Measurements from ENCODE around the gene HIVEP2.

HIVEP2 gene

DNA sequence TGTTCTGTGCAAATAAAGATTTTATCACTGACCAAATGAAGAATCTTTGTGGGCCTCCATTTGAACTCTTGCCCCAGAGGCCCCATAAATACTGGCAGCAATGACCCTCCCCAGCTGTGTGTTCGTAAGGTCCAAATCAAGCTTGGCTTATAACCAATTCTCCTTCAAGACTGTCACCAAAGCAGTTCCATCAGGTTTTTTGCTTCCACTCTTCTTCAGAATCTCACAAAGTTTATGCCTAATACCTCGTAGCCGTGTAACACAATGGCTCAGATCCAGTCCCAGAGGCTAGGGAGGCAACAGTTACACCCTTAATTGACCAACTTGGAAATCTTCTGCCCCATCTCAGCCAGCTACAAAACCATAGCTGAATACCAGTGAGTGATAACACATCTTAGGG lies 120.5 kb downstream of the HIVEP2 start:
- Histone ChIP-seq H3K4me3 (ENCODE audit: low read depth, low read length) (no peak overlapping the region), H3K9ac (ENCODE audit: low read depth, low read length) (no peak overlapping the region), H3K9me3 (ENCODE audit: control insufficient read depth, insufficient read depth, low read length) (no peaks in the 10 kb centered on the region), H3K4me1 (ENCODE audit: control insufficient read depth, insufficient read depth, low read length) (peaks cover 8% of the 10 kb centered on the region), H3K27ac (ENCODE audit: low read depth, low read length) (no peak overlapping the region), H3K36me3 (ENCODE audit: control insufficient read depth, insufficient read depth, low read length) (no peaks in the 10 kb centered on the region), H3K27me3 (ENCODE audit: control insufficient read depth, insufficient read depth, low read length) (no peaks in the 10 kb centered on the region)

DNA sequence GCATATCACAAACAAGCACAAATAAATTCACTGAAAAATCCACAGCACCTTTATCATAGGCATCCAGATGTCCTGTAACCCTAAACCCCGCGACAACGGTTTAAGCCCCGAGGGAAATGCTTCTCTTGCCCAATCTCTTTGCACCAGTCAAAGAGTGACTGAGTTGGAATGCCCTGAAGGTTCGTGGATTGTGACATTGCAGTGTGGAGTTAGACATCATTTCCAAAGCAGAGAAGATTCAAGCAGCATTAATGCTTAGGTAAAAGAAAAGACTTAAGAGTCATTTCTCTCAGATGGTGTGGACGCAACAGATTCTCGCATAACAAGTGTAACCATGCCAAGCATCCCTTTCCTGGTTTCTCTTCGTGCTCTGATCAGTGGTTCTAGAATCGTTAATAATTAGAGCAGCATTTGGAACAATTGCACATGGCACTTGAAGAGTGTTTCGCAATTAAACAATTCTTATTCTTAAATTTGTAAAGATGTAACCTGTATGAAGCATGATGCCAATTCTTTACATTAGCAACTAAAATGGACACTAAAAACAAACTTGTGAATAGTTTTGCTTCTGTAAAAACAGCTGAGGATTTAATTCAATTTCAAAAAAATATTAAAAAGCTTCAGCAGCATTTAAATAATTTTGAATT lies 121.6 kb downstream of the HIVEP2 start:
- H3K9ac ChIP-seq (ENCODE audit: low read depth, low read length), result no peak overlapping the region
- H3K36me3 ChIP-seq (ENCODE audit: control insufficient read depth, insufficient read depth, low read length), result no peaks in the 10 kb centered on the region
- no peak overlapping the region for H3K4me3 ChIP-seq (ENCODE audit: low read depth, low read length)
- H3K27me3 ChIP-seq (ENCODE audit: control insufficient read depth, insufficient read depth, low read length), result no peaks in the 10 kb centered on the region
- peaks cover 8% of the 10 kb centered on the region for H3K4me1 ChIP-seq (ENCODE audit: control insufficient read depth, insufficient read depth, low read length)
- H3K9me3 ChIP-seq (ENCODE audit: control insufficient read depth, insufficient read depth, low read length), result no peaks in the 10 kb centered on the region
- H3K27ac ChIP-seq (ENCODE audit: low read depth, low read length), result no peak overlapping the region

DNA sequence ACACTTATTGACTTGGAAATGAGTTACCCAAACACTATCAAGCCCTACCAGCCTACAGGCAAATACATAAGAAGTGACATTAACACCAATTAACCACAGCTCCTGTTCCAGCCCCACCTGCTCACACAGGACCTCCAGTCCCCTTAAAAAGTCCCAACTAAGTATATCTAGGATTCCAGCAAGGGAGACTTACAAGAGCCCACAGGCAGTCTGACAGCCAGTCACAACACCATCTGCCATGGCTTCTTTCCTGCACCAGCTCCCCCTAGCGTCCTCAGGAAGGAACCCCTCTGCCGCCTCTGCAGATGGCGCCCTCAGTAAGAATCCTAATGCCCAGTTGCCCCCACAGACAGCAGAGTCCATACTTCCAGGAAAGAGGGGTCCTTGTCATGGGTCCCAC lies 122.1 kb downstream of the HIVEP2 start:
- Histone ChIP-seq H3K27me3 (ENCODE audit: control insufficient read depth, insufficient read depth, low read length) (no peaks in the 10 kb centered on the region), H3K9me3 (ENCODE audit: control insufficient read depth, insufficient read depth, low read length) (no peaks in the 10 kb centered on the region), H3K36me3 (ENCODE audit: control insufficient read depth, insufficient read depth, low read length) (no peaks in the 10 kb centered on the region), H3K27ac (ENCODE audit: low read depth, low read length) (no peak overlapping the region), H3K4me1 (ENCODE audit: control insufficient read depth, insufficient read depth, low read length) (peaks cover 8% of the 10 kb centered on the region), H3K9ac (ENCODE audit: low read depth, low read length) (no peak overlapping the region), H3K4me3 (ENCODE audit: low read depth, low read length) (no peak overlapping the region)

DNA sequence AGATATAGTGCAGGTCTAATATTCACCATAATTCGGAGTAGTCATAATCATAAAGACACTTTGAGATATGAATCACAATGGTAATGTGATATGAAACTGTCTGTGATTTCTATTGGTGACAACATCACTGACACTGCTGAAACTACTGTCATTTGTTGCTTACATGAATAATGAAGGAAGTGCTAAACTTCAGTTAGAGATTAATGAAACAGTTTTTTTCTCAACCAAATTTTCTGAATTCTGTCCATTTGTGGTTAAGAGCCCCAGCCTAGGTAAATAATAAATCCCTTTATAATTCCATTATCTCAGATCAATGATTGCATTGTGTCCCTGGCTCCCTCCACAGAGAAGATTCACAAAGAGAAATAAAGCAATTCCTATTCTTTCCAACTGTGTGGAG lies 122.6 kb downstream of the HIVEP2 start:
- peaks cover 8% of the 10 kb centered on the region for H3K4me1 ChIP-seq (ENCODE audit: control insufficient read depth, insufficient read depth, low read length)
- H3K9ac ChIP-seq (ENCODE audit: low read depth, low read length), result no peak overlapping the region
- H3K27ac ChIP-seq (ENCODE audit: low read depth, low read length), result no peak overlapping the region
- no peaks in the 10 kb centered on the region for H3K36me3 ChIP-seq (ENCODE audit: control insufficient read depth, insufficient read depth, low read length)
- no peaks in the 10 kb centered on the region for H3K27me3 ChIP-seq (ENCODE audit: control insufficient read depth, insufficient read depth, low read length)
- H3K9me3 ChIP-seq (ENCODE audit: control insufficient read depth, insufficient read depth, low read length), result no peaks in the 10 kb centered on the region
- no peak overlapping the region for H3K4me3 ChIP-seq (ENCODE audit: low read depth, low read length)

DNA sequence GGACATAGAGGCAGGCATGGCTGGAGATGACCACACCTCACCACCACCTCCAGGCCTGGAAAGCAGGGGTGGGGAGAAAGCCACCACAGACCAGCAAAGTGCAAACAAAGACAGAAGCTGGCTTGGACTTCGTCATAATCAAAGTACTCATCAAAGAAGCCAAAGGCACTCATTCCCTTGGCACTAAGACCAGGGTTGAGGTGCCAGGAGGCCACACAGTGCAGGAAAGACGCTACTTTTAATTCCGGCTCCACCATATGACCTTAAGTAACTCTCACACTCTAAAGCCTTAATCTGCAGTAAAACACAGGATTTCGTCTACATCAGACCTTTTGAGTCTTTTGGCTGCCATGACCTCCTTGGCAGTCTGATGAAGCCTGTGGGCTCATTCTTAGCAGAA lies 123.1 kb downstream of the HIVEP2 start:
- no peak overlapping the region for H3K27ac ChIP-seq (ENCODE audit: low read depth, low read length)
- no peaks in the 10 kb centered on the region for H3K36me3 ChIP-seq (ENCODE audit: control insufficient read depth, insufficient read depth, low read length)
- H3K4me3 ChIP-seq (ENCODE audit: low read depth, low read length), result no peak overlapping the region
- no peak overlapping the region for H3K9ac ChIP-seq (ENCODE audit: low read depth, low read length)
- H3K4me1 ChIP-seq (ENCODE audit: control insufficient read depth, insufficient read depth, low read length), result peaks cover 8% of the 10 kb centered on the region
- H3K9me3 ChIP-seq (ENCODE audit: control insufficient read depth, insufficient read depth, low read length), result no peaks in the 10 kb centered on the region
- no peaks in the 10 kb centered on the region for H3K27me3 ChIP-seq (ENCODE audit: control insufficient read depth, insufficient read depth, low read length)

DNA sequence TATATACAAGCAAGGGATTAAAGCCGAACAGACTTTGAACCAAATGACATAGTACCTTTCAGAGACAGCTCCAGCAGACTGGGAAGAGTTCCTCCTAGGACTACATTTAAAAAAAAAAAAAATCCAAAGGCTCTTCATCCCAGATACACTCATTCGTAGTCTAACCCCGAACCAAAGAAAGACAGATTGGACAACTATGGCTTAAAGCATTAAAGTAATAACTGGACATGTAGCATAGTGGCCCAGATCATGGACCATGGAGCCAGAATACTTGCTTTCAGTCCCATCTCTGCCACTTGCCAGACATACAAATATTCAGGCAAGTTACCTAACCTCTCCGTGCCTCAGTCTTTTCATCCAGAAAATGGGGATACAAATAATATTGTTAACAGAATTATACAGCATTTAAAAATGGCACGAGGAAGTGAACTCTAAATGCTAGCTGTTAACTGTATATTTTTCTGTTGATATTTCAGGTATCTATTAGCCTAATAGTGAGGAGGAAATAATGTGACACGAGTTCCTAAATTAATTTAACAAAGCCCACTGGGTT lies 123.7 kb downstream of the HIVEP2 start:
- H3K9me3 ChIP-seq (ENCODE audit: control insufficient read depth, insufficient read depth, low read length), result no peaks in the 10 kb centered on the region
- H3K4me1 ChIP-seq (ENCODE audit: control insufficient read depth, insufficient read depth, low read length), result peaks cover 8% of the 10 kb centered on the region
- H3K36me3 ChIP-seq (ENCODE audit: control insufficient read depth, insufficient read depth, low read length), result no peaks in the 10 kb centered on the region
- H3K27ac ChIP-seq (ENCODE audit: low read depth, low read length), result no peak overlapping the region
- no peak overlapping the region for H3K4me3 ChIP-seq (ENCODE audit: low read depth, low read length)
- H3K9ac ChIP-seq (ENCODE audit: low read depth, low read length), result no peak overlapping the region
- H3K27me3 ChIP-seq (ENCODE audit: control insufficient read depth, insufficient read depth, low read length), result no peaks in the 10 kb centered on the region

DNA sequence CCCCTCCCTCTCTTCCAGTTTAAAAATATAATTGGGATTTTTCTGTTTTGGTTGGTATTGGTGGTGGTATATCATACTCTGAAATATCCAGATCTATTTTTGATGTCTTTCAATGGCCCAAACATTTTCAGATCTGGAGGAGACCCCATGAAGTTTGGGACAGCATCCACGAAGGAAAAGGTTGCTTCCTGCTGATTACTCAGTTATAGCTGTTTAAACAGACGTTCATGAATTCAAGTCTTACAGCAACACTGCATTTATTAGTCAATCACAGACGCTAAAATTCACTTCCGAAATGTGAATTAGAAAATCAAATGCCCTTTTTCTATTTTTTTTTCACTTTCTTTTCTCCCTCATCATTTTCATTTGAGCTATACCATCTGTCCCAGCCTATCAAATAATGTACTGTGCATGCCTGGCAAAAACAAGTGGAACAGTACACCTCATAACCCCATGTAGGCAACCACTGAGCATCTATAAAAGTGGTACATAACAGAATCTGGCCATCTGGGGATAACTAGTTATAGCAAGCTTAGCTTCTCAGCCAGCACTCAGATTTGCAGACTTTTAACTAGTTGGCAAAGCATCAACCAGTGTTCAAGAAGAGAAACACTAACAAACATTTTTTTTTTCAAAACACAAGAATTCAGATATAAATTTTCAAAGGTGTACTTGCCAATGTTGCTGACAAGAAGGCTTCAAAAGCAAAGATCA lies 124.5 kb downstream of the HIVEP2 start:
- H3K27ac ChIP-seq (ENCODE audit: low read depth, low read length), result no peak overlapping the region
- no peaks in the 10 kb centered on the region for H3K36me3 ChIP-seq (ENCODE audit: control insufficient read depth, insufficient read depth, low read length)
- peaks cover 8% of the 10 kb centered on the region for H3K4me1 ChIP-seq (ENCODE audit: control insufficient read depth, insufficient read depth, low read length)
- no peaks in the 10 kb centered on the region for H3K9me3 ChIP-seq (ENCODE audit: control insufficient read depth, insufficient read depth, low read length)
- no peak overlapping the region for H3K4me3 ChIP-seq (ENCODE audit: low read depth, low read length)
- H3K9ac ChIP-seq (ENCODE audit: low read depth, low read length), result no peak overlapping the region
- H3K27me3 ChIP-seq (ENCODE audit: control insufficient read depth, insufficient read depth, low read length), result no peaks in the 10 kb centered on the region

DNA sequence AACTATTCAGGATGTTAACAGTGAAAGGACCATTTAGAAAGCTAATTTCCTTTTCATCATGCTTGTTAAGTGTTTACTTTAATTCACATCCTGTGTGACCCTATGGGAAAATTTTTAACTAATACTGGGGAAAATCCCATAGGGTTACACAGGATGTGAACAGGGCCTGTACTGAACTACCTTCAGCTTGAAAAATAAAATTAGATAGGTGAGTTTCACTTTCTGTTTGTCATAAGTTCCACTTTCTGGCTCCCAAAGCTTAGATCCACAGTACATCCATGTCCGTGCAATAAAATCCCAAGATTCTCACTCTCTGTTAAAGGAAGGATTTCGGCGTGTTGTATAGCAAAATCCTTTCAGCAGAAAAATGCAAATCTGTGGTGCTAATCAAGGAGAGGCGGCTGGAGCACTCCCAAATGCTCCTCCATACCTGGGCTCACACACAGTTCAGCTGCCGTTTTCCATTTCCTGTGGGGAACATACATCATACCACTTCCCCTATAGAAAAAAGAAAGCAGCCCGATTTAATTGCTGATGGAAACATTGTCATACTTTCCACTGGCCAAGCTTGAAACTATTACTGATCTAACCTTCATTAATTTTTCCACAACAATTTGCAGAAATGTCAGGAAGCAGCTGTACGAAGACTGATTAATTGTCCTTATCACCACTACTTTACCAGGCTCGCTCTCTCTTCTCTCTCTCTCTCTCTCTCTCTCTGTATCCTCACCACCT lies 125.2 kb downstream of the HIVEP2 start:
- Histone ChIP-seq H3K27ac (ENCODE audit: low read depth, low read length) (no peak overlapping the region), H3K36me3 (ENCODE audit: control insufficient read depth, insufficient read depth, low read length) (no peaks in the 10 kb centered on the region), H3K27me3 (ENCODE audit: control insufficient read depth, insufficient read depth, low read length) (no peaks in the 10 kb centered on the region), H3K9ac (ENCODE audit: low read depth, low read length) (no peak overlapping the region), H3K4me3 (ENCODE audit: low read depth, low read length) (no peak overlapping the region), H3K4me1 (ENCODE audit: control insufficient read depth, insufficient read depth, low read length) (peaks cover 8% of the 10 kb centered on the region), H3K9me3 (ENCODE audit: control insufficient read depth, insufficient read depth, low read length) (no peaks in the 10 kb centered on the region)

DNA sequence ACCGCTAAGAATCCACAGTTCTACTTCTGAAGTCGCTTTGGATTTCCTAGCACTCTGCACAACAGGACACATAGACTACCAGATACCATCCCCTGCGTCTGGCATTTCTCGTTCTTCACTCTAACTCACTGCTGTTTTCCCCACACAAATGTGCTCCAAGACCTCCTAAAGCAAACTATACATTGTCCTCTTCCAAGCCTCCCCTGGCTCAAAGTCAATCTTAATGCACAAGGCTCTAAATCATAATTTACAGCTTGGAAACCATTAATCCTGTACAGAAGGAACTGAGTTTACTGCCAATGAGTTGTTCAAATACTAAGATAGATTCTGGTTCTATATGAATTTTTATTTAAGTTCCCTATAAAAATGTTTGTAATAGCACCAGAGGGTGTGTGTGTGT lies 128.5 kb downstream of the HIVEP2 start:
- Histone ChIP-seq H3K9me3 (ENCODE audit: control insufficient read depth, insufficient read depth, low read length) (no peaks in the 10 kb centered on the region), H3K9ac (ENCODE audit: low read depth, low read length) (no peak overlapping the region), H3K4me3 (ENCODE audit: low read depth, low read length) (no peak overlapping the region), H3K27ac (ENCODE audit: low read depth, low read length) (no peak overlapping the region), H3K4me1 (ENCODE audit: control insufficient read depth, insufficient read depth, low read length) (peaks cover 7% of the 10 kb centered on the region), H3K27me3 (ENCODE audit: control insufficient read depth, insufficient read depth, low read length) (no peaks in the 10 kb centered on the region), H3K36me3 (ENCODE audit: control insufficient read depth, insufficient read depth, low read length) (no peaks in the 10 kb centered on the region)

DNA sequence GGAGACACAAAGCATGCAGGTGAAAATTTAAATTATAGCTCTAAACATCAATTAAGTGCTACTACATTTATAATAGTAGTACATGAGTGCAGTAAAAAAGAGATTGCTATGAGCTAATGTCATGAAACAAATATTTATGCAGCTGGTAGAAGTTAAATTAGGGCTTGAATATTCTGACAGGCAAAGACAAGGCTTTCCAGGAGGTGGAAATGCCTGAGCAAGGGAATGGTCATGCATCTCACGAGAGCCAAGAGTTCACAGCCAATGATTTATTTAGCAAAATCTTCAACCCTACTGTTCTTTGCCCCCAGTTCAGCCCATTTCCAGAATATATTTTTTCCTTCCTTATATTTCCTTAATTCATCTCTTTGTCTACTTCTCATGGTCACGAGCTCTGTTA lies 128.9 kb downstream of the HIVEP2 start:
- Histone ChIP-seq H3K9me3 (ENCODE audit: control insufficient read depth, insufficient read depth, low read length) (no peaks in the 10 kb centered on the region), H3K27ac (ENCODE audit: low read depth, low read length) (no peak overlapping the region), H3K4me3 (ENCODE audit: low read depth, low read length) (no peak overlapping the region), H3K36me3 (ENCODE audit: control insufficient read depth, insufficient read depth, low read length) (no peaks in the 10 kb centered on the region), H3K27me3 (ENCODE audit: control insufficient read depth, insufficient read depth, low read length) (no peaks in the 10 kb centered on the region), H3K9ac (ENCODE audit: low read depth, low read length) (no peak overlapping the region), H3K4me1 (ENCODE audit: control insufficient read depth, insufficient read depth, low read length) (peaks cover 11% of the 10 kb centered on the region)

DNA sequence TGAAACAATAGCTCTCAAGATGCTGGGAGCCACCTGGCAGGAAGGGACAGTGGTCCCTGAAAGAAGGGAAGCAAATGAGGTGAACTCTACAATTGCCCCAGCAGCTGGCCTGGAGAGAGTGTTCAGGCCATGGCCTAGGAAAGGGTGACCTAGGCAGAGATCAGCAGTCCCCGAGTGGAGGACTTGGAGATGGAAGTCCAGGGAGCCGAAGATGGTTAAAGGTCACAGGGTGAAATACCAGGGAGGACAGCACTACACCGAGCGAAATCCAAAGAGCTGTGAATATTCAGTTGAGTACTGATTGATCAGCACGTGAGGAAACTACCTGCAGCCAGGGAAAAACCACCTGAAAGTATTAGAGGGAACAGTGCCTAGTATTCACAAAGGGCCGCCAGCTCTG lies 133.1 kb downstream of the HIVEP2 start:
- H3K9ac ChIP-seq (ENCODE audit: low read depth, low read length), result no peak overlapping the region
- no peaks in the 10 kb centered on the region for H3K27me3 ChIP-seq (ENCODE audit: control insufficient read depth, insufficient read depth, low read length)
- no peak overlapping the region for H3K27ac ChIP-seq (ENCODE audit: low read depth, low read length)
- H3K4me1 ChIP-seq (ENCODE audit: control insufficient read depth, insufficient read depth, low read length), result peaks cover 13% of the 10 kb centered on the region
- H3K4me3 ChIP-seq (ENCODE audit: low read depth, low read length), result no peak overlapping the region
- no peaks in the 10 kb centered on the region for H3K36me3 ChIP-seq (ENCODE audit: control insufficient read depth, insufficient read depth, low read length)
- no peaks in the 10 kb centered on the region for H3K9me3 ChIP-seq (ENCODE audit: control insufficient read depth, insufficient read depth, low read length)
